T-helper 17 cell (primary cell): ENCODE results near the gene DDX11. TPM values are rescaled to one million over a fixed set of nuclear protein-coding genes. Genes with fewer than 3 reads are reported as not detected.
"Not testable (repeated sequence)": the region's sequence is repeated elsewhere in the genome, so short reads cannot be mapped to it uniquely, and the experiment has no call there.

Experiments used
- ATAC-seq: fragments of 150-1000 bp; cut with Tn5 transposase; 2 replicates; pipeline ENCODE4 v1.10.0; 2021; ENCODE audit warnings: mild to moderate bottlenecking, moderate library complexity
- DNase-seq, 3 donors: peaks; one replicate each; pipeline versions ENCODE4 v3.0.0 to v3.0.0-alpha.2; 2020 to 2021
- H3K9me3 ChIP-seq: one replicate; pipeline ENCODE4 v1.7.0; 2013; ENCODE audit warnings: low read length, mild to moderate bottlenecking; ENCODE audit not compliant: control insufficient read depth, poor library complexity, severe bottlenecking
- H3K27ac Mint-ChIP-seq: one replicate; pipeline ENCODE4 v1.8.0; 2022; ENCODE audit warnings: mild to moderate bottlenecking, moderate library complexity, mixed read lengths
- H3K27me3 Mint-ChIP-seq: one replicate; pipeline ENCODE4 v1.8.0; 2022; ENCODE audit warnings: mixed read lengths
- H3K36me3 Mint-ChIP-seq: one replicate; pipeline ENCODE4 v1.8.0; 2022; ENCODE audit warnings: low read depth, mixed read lengths
- H3K4me1 Mint-ChIP-seq: one replicate; pipeline ENCODE4 v1.8.0; 2022; ENCODE audit warnings: mild to moderate bottlenecking, mixed read lengths
- H3K4me3 Mint-ChIP-seq: one replicate; pipeline ENCODE4 v1.8.0; 2022; ENCODE audit warnings: mild to moderate bottlenecking, moderate library complexity, mixed read lengths
- total RNA-seq, 4 donors: library from RNA in 2 of 4; stranded (reverse) in 2 of 4; gene quantifications; one replicate each; pipeline ENCODE4 v1.2.3 and lab custom pipeline; 2022 to 2026

Gene DDX11
- total RNA-seq, 2 donors from 2014 or later = 53.6 to 66.3 TPM

DNA sequence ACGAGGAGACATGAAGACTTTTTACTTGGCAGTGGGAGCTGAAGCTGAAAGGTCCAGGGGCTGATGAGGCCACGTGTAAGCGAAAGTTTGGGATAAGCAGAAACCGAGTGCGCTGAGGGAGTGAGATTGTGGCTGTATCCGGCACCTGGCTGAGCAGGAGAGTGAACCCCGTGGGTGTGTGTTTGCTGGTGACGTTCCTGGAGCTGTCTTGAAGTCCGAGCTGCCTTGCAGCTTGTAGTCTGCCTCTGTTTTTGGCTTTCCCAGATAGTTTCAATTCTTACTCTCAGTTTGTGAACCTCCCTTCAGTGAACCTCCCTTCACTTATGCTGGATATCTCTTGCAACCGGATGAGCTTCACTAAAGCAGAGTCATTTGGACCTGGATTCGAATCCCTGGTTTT, 2.5 kb downstream of the DDX11 start:
- not testable (repeated sequence) for H3K27me3 Mint-ChIP-seq, H3K36me3 Mint-ChIP-seq, ATAC-seq, H3K4me3 Mint-ChIP-seq, H3K27ac Mint-ChIP-seq, H3K9me3 ChIP-seq, DNase-seq
- H3K4me1 Mint-ChIP-seq = peaks cover 31% of the 10 kb centered on the region

DNA sequence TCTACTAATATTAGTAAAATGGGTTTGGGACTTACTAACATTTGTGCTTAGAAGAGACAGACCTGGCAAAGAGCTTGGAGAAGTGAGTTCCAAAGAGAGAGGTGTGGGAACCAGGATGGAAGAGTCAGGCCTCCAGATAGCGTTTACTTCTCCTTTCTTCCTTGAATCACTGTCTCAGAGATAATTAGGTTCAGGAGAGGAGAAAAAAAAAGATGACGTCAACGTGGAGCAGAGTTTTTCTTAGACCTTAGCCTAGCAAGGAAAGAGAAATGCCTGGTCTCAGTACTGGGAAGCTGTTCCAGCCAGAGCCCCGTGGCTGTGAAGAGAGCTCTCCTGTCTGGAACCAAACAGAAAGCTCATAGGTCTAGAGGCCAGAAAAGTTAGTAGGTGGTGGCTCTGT, 3.4 kb downstream of the DDX11 start:
- H3K36me3 Mint-ChIP-seq = not testable (repeated sequence)

DNA sequence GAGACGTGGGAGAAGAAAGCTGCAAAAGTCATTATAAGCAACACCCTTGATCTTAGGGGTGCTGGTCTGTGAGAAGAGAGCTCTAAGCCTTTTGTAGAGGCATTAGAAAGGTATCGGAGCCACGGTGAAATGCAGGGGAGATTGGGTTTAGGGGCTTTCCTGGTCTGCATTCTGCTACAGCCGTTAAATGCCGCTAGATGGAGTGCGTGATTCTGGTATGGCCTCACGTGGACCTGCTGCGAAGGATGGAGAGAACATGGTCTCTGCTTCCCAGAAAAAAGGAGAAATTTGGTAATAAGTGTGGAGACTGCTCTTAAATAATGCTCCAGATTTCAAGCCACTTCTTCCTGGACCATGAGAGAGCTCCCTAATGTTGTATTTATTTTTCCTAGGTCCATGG, 4.3 kb downstream of the DDX11 start:
- H3K27ac Mint-ChIP-seq, DNase-seq, H3K9me3 ChIP-seq, ATAC-seq, H3K36me3 Mint-ChIP-seq, H3K27me3 Mint-ChIP-seq, H3K4me3 Mint-ChIP-seq: not testable (repeated sequence)
- H3K4me1 Mint-ChIP-seq = peaks cover 32% of the 10 kb centered on the region

More for the DNA sequence above, 3.4 kb downstream of the DDX11 start:
- not testable (repeated sequence) for H3K27ac Mint-ChIP-seq, H3K4me3 Mint-ChIP-seq, ATAC-seq, H3K27me3 Mint-ChIP-seq, H3K9me3 ChIP-seq, DNase-seq
- H3K4me1 Mint-ChIP-seq = peaks cover 33% of the 10 kb centered on the region

DNA sequence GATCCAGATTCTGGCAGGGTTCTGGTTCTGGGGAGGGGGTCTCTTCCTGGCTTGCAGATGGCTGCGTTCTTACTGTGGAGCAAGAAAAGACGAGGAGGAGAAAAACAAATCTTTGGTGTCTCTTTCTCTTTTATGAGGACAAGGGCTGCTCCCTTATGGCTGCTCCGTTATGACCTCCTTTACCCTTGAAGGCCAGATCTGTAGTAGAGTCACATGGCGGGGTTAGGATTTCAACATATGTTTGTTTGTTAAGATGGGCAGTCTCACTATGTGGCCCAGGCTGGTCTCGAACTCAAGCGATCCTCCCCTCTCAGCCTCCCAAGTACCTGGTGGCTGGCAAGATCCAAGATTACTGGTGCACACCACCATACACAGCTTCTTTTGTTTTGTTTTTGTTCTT, 5.8 kb downstream of the DDX11 start:
- DNase-seq, H3K9me3 ChIP-seq, H3K4me3 Mint-ChIP-seq, H3K27me3 Mint-ChIP-seq, H3K36me3 Mint-ChIP-seq, H3K27ac Mint-ChIP-seq, ATAC-seq: not testable (repeated sequence)
- H3K4me1 Mint-ChIP-seq = peaks cover 24% of the 10 kb centered on the region

DNA sequence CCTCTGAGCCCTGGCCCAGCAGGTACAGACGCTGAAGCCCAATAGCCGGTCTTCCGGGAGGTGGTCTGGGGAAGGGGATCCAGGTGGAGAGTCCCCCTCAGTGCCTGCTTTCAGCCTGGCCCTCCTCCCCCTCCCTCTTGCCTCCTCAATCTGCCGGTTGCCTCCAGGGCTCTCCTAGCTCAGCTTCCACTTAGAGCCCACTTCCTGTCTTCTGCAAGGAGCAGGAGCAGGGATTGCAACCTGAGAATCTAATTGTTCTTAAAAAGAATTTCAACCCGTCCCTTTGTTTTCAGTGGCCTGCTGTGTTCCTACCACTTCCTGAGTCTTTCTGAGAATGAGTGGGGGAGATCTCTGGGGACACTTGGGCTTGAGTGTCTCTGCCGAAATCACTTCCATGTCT, 6.6 kb downstream of the DDX11 start:
- DNase-seq, H3K27ac Mint-ChIP-seq, H3K36me3 Mint-ChIP-seq, ATAC-seq, H3K4me3 Mint-ChIP-seq, H3K9me3 ChIP-seq, H3K27me3 Mint-ChIP-seq: not testable (repeated sequence)
- peaks cover 20% of the 10 kb centered on the region for H3K4me1 Mint-ChIP-seq

DNA sequence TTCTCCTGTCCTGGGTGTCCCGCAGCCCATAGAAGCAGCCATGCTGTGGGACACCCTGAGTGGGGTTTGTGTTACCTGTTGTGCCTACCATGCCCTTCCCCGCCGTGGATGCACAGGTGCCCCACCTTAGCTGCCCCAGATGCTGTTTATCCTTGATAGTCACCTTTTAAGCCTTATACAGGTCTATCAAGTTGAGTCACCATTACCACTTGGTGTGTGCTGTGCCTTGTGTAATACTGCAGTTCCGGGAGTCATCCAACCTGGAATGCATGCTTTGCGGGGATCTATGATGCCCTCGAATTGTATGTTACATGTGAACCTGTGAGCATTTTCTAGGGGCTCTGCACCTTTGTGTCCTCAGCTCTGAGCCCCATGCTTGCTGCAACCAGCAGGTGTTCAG, 7.6 kb downstream of the DDX11 start:
- not testable (repeated sequence) for H3K27ac Mint-ChIP-seq, DNase-seq, H3K27me3 Mint-ChIP-seq, H3K9me3 ChIP-seq, H3K4me3 Mint-ChIP-seq, H3K36me3 Mint-ChIP-seq, ATAC-seq
- peaks cover 17% of the 10 kb centered on the region for H3K4me1 Mint-ChIP-seq

DNA sequence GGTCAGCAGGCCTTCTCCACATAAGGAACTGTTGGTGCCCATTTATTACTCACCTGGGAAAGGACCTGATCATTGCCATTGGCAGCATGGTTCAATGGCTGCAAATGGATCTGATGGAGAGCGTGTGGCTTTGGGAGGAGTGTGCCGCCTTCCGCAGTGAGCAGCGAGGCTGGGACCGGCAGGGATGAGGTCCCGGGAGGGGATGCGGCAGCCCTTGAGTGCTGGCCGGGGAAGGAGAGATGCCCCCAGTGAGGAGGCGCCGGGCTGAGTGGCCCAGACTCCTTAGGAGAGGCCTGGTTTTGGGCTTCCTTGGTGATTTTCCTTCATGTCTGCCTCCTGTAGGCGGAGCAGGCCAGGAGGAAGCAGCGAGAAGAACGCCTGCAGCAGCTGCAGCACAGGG, 10.6 kb downstream of the DDX11 start:
- peaks cover 12% of the 10 kb centered on the region for H3K4me1 Mint-ChIP-seq
- not testable (repeated sequence) for H3K9me3 ChIP-seq, H3K4me3 Mint-ChIP-seq, H3K36me3 Mint-ChIP-seq, DNase-seq, ATAC-seq, H3K27me3 Mint-ChIP-seq, H3K27ac Mint-ChIP-seq

DNA sequence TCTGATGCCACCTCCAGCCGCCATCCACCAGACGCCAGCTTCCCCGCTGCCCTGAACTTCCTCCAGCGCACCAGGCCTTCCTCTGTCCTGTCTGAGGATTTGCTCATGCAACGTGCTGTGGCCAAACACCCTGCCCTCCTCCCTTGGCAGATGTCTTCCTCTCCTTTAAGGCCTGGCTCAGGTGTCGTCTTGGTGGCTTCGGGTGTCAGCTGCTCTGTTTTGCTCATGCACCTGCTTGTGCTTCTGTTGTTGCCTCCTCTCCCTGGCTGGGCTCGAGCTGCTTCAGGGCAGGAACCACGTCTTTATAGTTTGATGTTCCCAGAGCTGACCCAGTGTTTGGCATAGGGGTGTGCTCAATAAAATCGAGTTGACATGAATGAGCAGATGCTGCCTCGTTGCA, 12.4 kb downstream of the DDX11 start:
- DNase-seq, H3K27ac Mint-ChIP-seq, H3K9me3 ChIP-seq, H3K27me3 Mint-ChIP-seq, ATAC-seq, H3K4me1 Mint-ChIP-seq, H3K36me3 Mint-ChIP-seq, H3K4me3 Mint-ChIP-seq: not testable (repeated sequence)

DNA sequence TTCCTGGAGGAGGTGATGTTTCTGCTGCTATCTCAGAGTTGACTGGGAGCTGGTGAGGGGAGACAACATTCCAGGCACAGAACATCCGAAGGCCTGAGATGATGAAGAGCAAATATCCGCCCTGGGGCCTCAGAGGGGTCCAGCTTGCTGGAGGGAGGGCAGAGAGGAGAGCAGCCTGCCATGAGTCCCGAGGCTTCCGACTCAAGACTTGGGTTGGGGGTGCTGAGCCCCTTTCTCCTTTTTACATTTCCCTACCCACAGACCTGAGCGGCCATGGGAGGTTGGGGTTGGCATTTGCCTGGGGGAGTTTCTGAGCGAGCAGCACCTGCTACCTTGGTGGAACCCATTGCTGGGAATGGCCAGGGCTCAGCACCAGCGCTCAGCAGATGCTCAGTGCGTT, 13.8 kb downstream of the DDX11 start:
- not testable (repeated sequence) for H3K27me3 Mint-ChIP-seq, H3K4me3 Mint-ChIP-seq, DNase-seq, H3K36me3 Mint-ChIP-seq, ATAC-seq, H3K4me1 Mint-ChIP-seq, H3K9me3 ChIP-seq, H3K27ac Mint-ChIP-seq

DNA sequence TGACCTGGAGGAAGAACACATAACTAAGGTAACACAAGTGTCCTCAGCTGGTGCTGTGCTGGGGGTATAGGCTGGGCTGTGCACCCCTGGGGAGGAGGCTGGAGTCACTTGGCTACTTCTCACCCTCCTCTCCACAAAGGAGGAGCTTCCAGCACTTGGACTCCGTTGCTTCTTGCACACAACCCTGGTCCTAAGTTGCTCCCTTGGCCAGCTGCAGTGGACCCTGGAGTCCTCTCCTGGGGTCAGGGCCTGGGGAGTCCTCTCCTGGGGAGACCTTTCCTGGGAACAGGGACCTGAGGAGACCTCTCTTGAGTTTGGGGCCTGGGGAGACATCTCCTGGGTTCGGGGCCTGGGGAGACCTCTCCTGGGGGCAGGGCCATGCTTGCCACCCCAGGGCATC, 14.3 kb downstream of the DDX11 start:
- not testable (repeated sequence) for H3K27me3 Mint-ChIP-seq, H3K27ac Mint-ChIP-seq, H3K36me3 Mint-ChIP-seq, H3K9me3 ChIP-seq, ATAC-seq, H3K4me3 Mint-ChIP-seq, H3K4me1 Mint-ChIP-seq, DNase-seq

DNA sequence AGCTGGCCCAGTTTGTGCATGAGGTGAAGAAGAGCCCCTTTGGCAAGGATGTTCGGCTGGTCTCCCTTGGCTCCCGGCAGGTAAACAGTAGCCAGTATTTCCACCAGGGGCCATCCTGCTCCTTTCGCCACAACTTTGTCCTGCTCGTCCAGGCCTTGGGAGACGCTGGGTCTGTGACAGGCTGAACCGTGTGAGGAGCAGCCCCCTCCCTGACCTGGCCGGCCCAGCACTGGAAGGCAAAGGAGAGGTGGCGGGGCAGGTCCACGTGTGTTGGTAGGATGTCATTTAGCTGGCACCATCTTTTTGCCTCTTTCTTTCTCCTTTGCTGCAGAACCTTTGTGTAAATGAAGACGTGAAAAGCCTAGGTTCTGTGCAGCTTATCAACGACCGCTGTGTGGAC, 15.4 kb downstream of the DDX11 start:
- Mint-ChIP-seq H3K27me3 (no peaks in the 10 kb centered on the region), H3K4me1 (no peaks in the 10 kb centered on the region), H3K4me3 (no peak overlapping the region), H3K27ac (no peak overlapping the region), H3K36me3 (peaks cover 3% of the 10 kb centered on the region)
- H3K9me3 ChIP-seq = no peaks in the 10 kb centered on the region
- no peak for ATAC-seq
- DNase-seq = no peak

DNA sequence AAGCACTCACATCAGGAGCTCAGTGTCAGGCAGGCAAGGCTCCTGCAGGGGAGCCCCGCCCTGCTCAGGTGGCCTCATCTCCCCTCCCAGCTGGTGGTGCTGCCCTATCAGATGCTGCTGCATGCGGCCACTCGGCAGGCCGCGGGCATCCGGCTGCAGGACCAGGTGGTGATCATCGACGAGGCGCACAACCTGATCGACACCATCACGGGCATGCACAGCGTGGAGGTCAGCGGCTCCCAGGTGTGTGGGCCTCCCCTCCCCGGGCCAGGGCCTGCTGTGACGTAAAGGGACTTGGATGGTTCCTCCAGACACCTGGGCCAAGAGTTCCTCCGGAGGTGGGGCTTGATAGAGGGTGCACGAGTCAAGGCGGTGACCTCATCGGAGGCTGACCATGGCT, 18.0 kb downstream of the DDX11 start:
- not testable (repeated sequence) for H3K36me3 Mint-ChIP-seq, H3K9me3 ChIP-seq, H3K4me3 Mint-ChIP-seq, H3K4me1 Mint-ChIP-seq, H3K27me3 Mint-ChIP-seq, DNase-seq, ATAC-seq, H3K27ac Mint-ChIP-seq

DNA sequence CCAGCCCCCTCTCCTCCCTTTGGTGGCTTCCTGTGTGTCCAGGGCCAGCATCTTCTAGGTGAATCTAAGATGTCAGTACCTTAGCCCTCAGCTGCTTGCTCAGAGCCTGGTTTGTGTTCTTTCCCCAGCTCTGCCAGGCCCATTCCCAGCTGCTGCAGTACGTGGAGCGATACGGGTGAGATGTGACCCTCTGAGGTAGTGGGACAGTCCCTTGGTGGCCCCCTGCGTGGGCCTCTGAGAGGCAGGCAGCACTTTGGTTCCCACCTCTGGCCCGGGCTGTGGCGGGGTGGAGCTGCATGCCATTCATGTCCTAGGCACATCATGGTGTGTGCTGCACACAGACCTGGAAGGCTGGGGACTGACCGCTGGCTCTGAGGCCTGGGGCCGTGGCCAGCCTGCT, 19.1 kb downstream of the DDX11 start:
- not testable (repeated sequence) for H3K4me3 Mint-ChIP-seq, H3K4me1 Mint-ChIP-seq, DNase-seq, H3K27ac Mint-ChIP-seq, H3K27me3 Mint-ChIP-seq, H3K36me3 Mint-ChIP-seq, H3K9me3 ChIP-seq, ATAC-seq

DNA sequence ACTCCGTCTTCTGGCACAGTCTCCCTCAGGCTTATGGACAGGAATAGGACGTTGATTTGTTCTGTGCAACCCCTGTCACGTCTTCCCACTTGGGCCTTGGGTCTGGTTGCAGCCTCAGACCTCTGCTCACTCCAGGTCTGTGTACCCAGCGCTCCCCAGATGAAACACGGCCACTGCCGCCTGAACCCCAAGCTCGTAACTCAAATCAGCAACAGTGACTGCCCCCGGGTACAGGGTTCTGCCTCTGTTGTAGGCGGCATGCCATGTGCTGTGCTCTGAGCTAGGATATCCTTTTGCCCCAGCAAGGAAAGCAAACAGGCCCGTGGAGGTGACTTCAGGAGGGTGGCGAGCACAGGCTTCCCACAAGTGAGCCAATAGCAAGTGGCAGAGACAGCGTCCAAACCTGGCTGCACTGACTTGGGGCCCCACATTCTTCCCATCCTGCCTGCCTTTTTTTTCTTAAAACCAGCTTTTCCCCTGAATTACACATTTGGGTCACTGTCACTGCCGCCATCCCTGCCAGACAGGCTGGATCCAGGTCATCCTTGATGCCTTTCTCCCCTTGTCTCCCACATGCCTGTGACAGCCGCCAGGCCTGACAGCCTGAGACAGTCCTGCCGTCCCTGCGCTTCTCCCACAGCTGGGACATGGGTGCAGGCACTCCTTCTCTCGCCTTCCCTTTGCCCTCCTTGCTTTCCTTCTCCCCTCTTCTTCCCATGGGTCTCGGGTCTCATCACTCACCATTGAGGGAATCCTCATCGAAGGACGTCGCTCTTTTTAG, 21.6 kb downstream of the DDX11 start:
- not testable (repeated sequence) for ATAC-seq, H3K27me3 Mint-ChIP-seq, H3K27ac Mint-ChIP-seq, H3K9me3 ChIP-seq, H3K4me3 Mint-ChIP-seq, H3K4me1 Mint-ChIP-seq, DNase-seq, H3K36me3 Mint-ChIP-seq
